WTC11 (cell line): ENCODE results near the gene GNG2. TPM values are rescaled to one million over a fixed set of nuclear protein-coding genes. Genes with fewer than 3 reads are reported as not detected.

Source experiments
- ATAC-seq: fragments of 200-7000 bp; cut with Tn5 transposase; 2 replicates; pipeline ENCODE4 v1.10.0; 2021; ENCODE audit warnings: mild to moderate bottlenecking, moderate library complexity
- CTCF ChIA-PET: fragments of 300-600 bp; sonication (Branson Sonifier 250); formaldehyde crosslinking; loops from one replicate; lab custom pipeline; 2021; ENCODE audit warnings: antibody characterized with exemption; lab: Charles Lee
- POLR2A ChIA-PET: fragments of 350-600 bp; sonication (Branson Sonifier 250); formaldehyde crosslinking; loops from one replicate; lab custom pipeline; 2021; ENCODE audit warnings: antibody characterized with exemption; lab: Charles Lee
- DNase-seq: peaks from one replicate; pipeline ENCODE4 v3.0.0; 2021; ENCODE audit warnings: low spot score
- H3K27ac Mint-ChIP-seq: 2 replicates; pipeline ENCODE4 v1.8.0; 2021; ENCODE audit warnings: mixed read lengths
- H3K27me3 Mint-ChIP-seq: 2 replicates; pipeline ENCODE4 v1.8.0; 2021; ENCODE audit warnings: low read depth, mild to moderate bottlenecking, moderate library complexity, mixed read lengths
- H3K36me3 Mint-ChIP-seq: 2 replicates; pipeline ENCODE4 v1.8.0; 2021; ENCODE audit warnings: mixed read lengths
- H3K4me1 Mint-ChIP-seq: 2 replicates; pipeline ENCODE4 v1.8.0; 2022; ENCODE audit warnings: mixed read lengths
- H3K4me3 Mint-ChIP-seq: 2 replicates; pipeline ENCODE4 v1.8.0; 2021; ENCODE audit warnings: mild to moderate bottlenecking, moderate library complexity, mixed read lengths
- H3K9me3 Mint-ChIP-seq: 2 replicates; pipeline ENCODE4 v1.8.0; 2021; ENCODE audit warnings: mixed read lengths
- AFF4 ChIP-seq: sonication (generic); formaldehyde crosslinking; IDR thresholded peaks from 2 replicates; pipeline ENCODE4 v1.8.1; 2023; ENCODE audit warnings: mild to moderate bottlenecking, missing genetic modification reagents, borderline replicate concordance
- ARID4B ChIP-seq: sonication (generic); formaldehyde crosslinking; IDR thresholded peaks from 2 replicates; pipeline ENCODE4 v1.8.0; 2023; ENCODE audit warnings: missing genetic modification reagents, mild to moderate bottlenecking, borderline replicate concordance
- ATF1 ChIP-seq: sonication (generic); formaldehyde crosslinking; IDR thresholded peaks from 2 replicates; pipeline ENCODE4 v1.8.1; 2023; ENCODE audit warnings: mild to moderate bottlenecking, moderate library complexity, missing genetic modification reagents
- CREB1 ChIP-seq: sonication (generic); formaldehyde crosslinking; IDR thresholded peaks from 2 replicates; pipeline ENCODE4 v1.8.0; 2023; ENCODE audit warnings: mild to moderate bottlenecking, missing genetic modification reagents
- CREM ChIP-seq: sonication (generic); formaldehyde crosslinking; IDR thresholded peaks from 2 replicates; pipeline ENCODE4 v1.8.1; 2022; ENCODE audit warnings: mild to moderate bottlenecking, missing genetic modification reagents, moderate library complexity
- ERG ChIP-seq: fragments of 250-450 bp; sonication (Bioruptor Pico); IDR thresholded peaks from 2 replicates; pipeline ENCODE4 v1.8.0; 2021; ENCODE audit warnings: mild to moderate bottlenecking
- FOXP1 ChIP-seq: sonication (generic); formaldehyde crosslinking; IDR thresholded peaks from 2 replicates; pipeline ENCODE4 v1.8.0; 2022; ENCODE audit warnings: missing genetic modification reagents, mild to moderate bottlenecking, moderate library complexity, borderline replicate concordance
- GTF2I ChIP-seq: fragments of 250-450 bp; sonication (Bioruptor Pico); conservative IDR thresholded peaks from 2 replicates; pipeline ENCODE4 v1.4.0; 2021; ENCODE audit warnings: mild to moderate bottlenecking
- KAT7 ChIP-seq: sonication (generic); formaldehyde crosslinking; IDR thresholded peaks from 2 replicates; pipeline ENCODE4 v1.8.1; 2023; ENCODE audit warnings: missing genetic modification reagents, mild to moderate bottlenecking, borderline replicate concordance
- NFE2L1 ChIP-seq: sonication (generic); formaldehyde crosslinking; IDR thresholded peaks from 2 replicates; pipeline ENCODE4 v1.8.1; 2023; ENCODE audit warnings: missing genetic modification reagents
- PRRX2 ChIP-seq: fragments of 250-450 bp; sonication (Bioruptor Pico); IDR thresholded peaks from 2 replicates; pipeline ENCODE4 v1.8.0; 2021; ENCODE audit warnings: mild to moderate bottlenecking
- SMAD3 ChIP-seq: sonication (generic); formaldehyde crosslinking; IDR thresholded peaks from 2 replicates; pipeline ENCODE4 v1.8.0; 2022; ENCODE audit warnings: missing genetic modification reagents, mild to moderate bottlenecking, borderline replicate concordance
- ZBTB43 ChIP-seq: sonication (generic); formaldehyde crosslinking; IDR thresholded peaks from 2 replicates; pipeline ENCODE4 v1.8.1; 2023; ENCODE audit warnings: mild to moderate bottlenecking, missing genetic modification reagents
- ZNF121 ChIP-seq: sonication (generic); formaldehyde crosslinking; IDR thresholded peaks from 2 replicates; pipeline ENCODE4 v1.8.0; 2023; ENCODE audit warnings: missing genetic modification reagents
- ZNF232 ChIP-seq: sonication (generic); formaldehyde crosslinking; IDR thresholded peaks from 2 replicates; pipeline ENCODE4 v1.8.0; 2022; ENCODE audit warnings: mild to moderate bottlenecking, missing genetic modification reagents
- ZNF281 ChIP-seq: sonication (generic); formaldehyde crosslinking; IDR thresholded peaks from 2 replicates; pipeline ENCODE4 v1.8.0; 2023; ENCODE audit warnings: mild to moderate bottlenecking, missing genetic modification reagents
- ZNF396 ChIP-seq: fragments of 250-450 bp; sonication (Bioruptor Pico); IDR thresholded peaks from 2 replicates; pipeline ENCODE4 v1.8.0; 2021; ENCODE audit warnings: mild to moderate bottlenecking, moderate library complexity, borderline replicate concordance
- ZNF423 ChIP-seq: fragments of 250-450 bp; sonication (Bioruptor Pico); IDR thresholded peaks from 2 replicates; pipeline ENCODE4 v2.1.2; 2022; ENCODE audit warnings: mild to moderate bottlenecking, moderate library complexity
- ZNF512 ChIP-seq: sonication (generic); formaldehyde crosslinking; IDR thresholded peaks from 2 replicates; pipeline ENCODE4 v1.8.1; 2022; ENCODE audit warnings: missing genetic modification reagents, borderline replicate concordance
- total RNA-seq: library from RNA; stranded (reverse); gene quantifications from 3 replicates; pipeline ENCODE4 v1.2.3, GENCODE V29; 2021

Gene GNG2
- total RNA-seq, 1 experiment from 2014 or later, result 10.7 TPM

GRCh38 chr14:51969852-51970540 is 109.6 kb downstream of the GNG2 start:
- H3K36me3 Mint-ChIP-seq, result no peaks in the 10 kb centered on the region
- no peak overlapping the region for H3K27ac Mint-ChIP-seq
- TF ChIP-seq ZNF396 (CRISPR knock-in tag) (no peak), ATF1 (CRISPR knock-in tag) (no peak), CREM (CRISPR knock-in tag) (no peak)
- no peak overlapping the region for H3K4me3 Mint-ChIP-seq
- ATAC-seq (no peak), DNase-seq (no peak)
- ChIA-PET CTCF (interaction anchor here (1.2 to 2.1 kb wide), 2 partner anchors 9 to 46 kb away, joined by 3 to 8 read pairs; no protein-coding TSS in a partner anchor), POLR2A (interaction anchor here (0.6 kb wide), 1 partner anchor 673 kb away, joined by 4 read pairs; no protein-coding TSS in a partner anchor)
- H3K27me3 Mint-ChIP-seq, result no peaks in the 10 kb centered on the region
- no peaks in the 10 kb centered on the region for H3K4me1 Mint-ChIP-seq
- H3K9me3 Mint-ChIP-seq, result no peaks in the 10 kb centered on the region

- no peak overlapping the region for H3K27ac Mint-ChIP-seq
- H3K9me3 Mint-ChIP-seq, result no peaks in the 10 kb centered on the region
- DNase-seq (no peak), ATAC-seq (no peak)
- H3K36me3 Mint-ChIP-seq, result no peaks in the 10 kb centered on the region
- CTCF ChIA-PET, result no interaction called here
- peaks cover 5% of the 10 kb centered on the region for H3K4me1 Mint-ChIP-seq
- H3K4me3 Mint-ChIP-seq, result no peak overlapping the region
- POLR2A ChIA-PET, result no interaction called here
- no peaks in the 10 kb centered on the region for H3K27me3 Mint-ChIP-seq
- TF ChIP-seq GTF2I (CRISPR knock-in tag), result no peak
- TF ChIP-seq CREB1 (CRISPR knock-in tag), result no peak
- no peak for TF ChIP-seq ZNF423 (CRISPR knock-in tag)
- no peak for TF ChIP-seq ZNF512
- TF ChIP-seq ZNF232 (CRISPR knock-in tag), result no peak
- TF ChIP-seq SMAD3 (CRISPR knock-in tag), result no peak
- TF ChIP-seq ZBTB43, result no peak
- TF ChIP-seq ARID4B, result no peak
- no peak for TF ChIP-seq ZNF121 (CRISPR knock-in tag)
- no peak for TF ChIP-seq PRRX2
- TF ChIP-seq AFF4 (CRISPR knock-in tag), result no peak
- TF ChIP-seq FOXP1 (CRISPR knock-in tag), result no peak
- no peak for TF ChIP-seq ERG
- TF ChIP-seq NFE2L1 (CRISPR knock-in tag), result no peak
- TF ChIP-seq ZNF281 (CRISPR knock-in tag), result no peak
- no peak for TF ChIP-seq KAT7 (CRISPR knock-in tag)
Measured at GRCh38 chr14:51972566-51972965, 112.2 kb downstream of the GNG2 start.
